IgD-negative memory B cell (primary cell): ENCODE measurements around the gene DLST. TPM values are rescaled to one million over a fixed set of nuclear protein-coding genes. Genes with fewer than 3 reads are reported as not detected.

Experiments used
- H3K27ac Mint-ChIP-seq, 3 donors: one replicate each; pipeline ENCODE4 v1.8.0; 2020 to 2022; ENCODE audit warnings: mild to moderate bottlenecking in 3 of 3, mixed read lengths in 3 of 3, moderate library complexity in 1 of 3
- H3K27me3 Mint-ChIP-seq: one replicate; pipeline ENCODE4 v1.8.0; 2021; ENCODE audit warnings: mixed read lengths
- H3K36me3 Mint-ChIP-seq: one replicate; pipeline ENCODE4 v1.8.0; 2020; ENCODE audit warnings: mild to moderate bottlenecking, mixed read lengths
- H3K4me1 Mint-ChIP-seq, 3 donors: one replicate each; pipeline ENCODE4 v1.8.0; 2020 to 2022; ENCODE audit warnings: mixed read lengths in 3 of 3, mild to moderate bottlenecking in 1 of 3
- H3K4me3 Mint-ChIP-seq, 4 donors: one replicate each; pipeline ENCODE4 v1.8.0; 2020 to 2022; ENCODE audit warnings: mild to moderate bottlenecking in 4 of 4, mixed read lengths in 4 of 4, moderate library complexity in 3 of 4
- H3K9me3 Mint-ChIP-seq, 3 donors: one replicate each; pipeline ENCODE4 v1.8.0; 2020 to 2021; ENCODE audit warnings: mixed read lengths in 3 of 3, mild to moderate bottlenecking in 1 of 3
- polyA plus RNA-seq: library from polyadenylated mRNA; unstranded; fragments of 300-500 nt; fragmentation: Illumina TruSeq; gene quantifications from one replicate; pipeline ENCODE4 v1.2.3, GENCODE V29; 2021

DLST gene
- polyA plus RNA-seq, 1 donor from 2014 or later, result 10.3 TPM

- Mint-ChIP-seq H3K27me3 (no peaks in the 10 kb centered on the region), H3K9me3 (no peaks in the 10 kb centered on the region), H3K27ac (peak overlapping the region in 2 of 3 donors; percentile 87 to 95), H3K4me1 (peaks cover 40 to 45% (median 42%) of the 10 kb centered on the region in 3 donors), H3K36me3 (no peaks in the 10 kb centered on the region), H3K4me3 (peak overlapping the region in 3 of 4 donors; percentile 50 to 93 (median 74))
Observed at GRCh38 chr14:74942608-74943007, 60.9 kb downstream of the DLST start.

- H3K36me3 Mint-ChIP-seq, result no peaks in the 10 kb centered on the region
- no peak overlapping the region for H3K4me3 Mint-ChIP-seq
- H3K4me1 Mint-ChIP-seq, result peaks cover 25 to 35% (median 35%) of the 10 kb centered on the region in 3 donors
- H3K27me3 Mint-ChIP-seq, result peaks cover 3% of the 10 kb centered on the region
- H3K9me3 Mint-ChIP-seq, result no peaks in the 10 kb centered on the region
- H3K27ac Mint-ChIP-seq, result no peak overlapping the region
Observed at GRCh38 chr14:74945261-74945851, 63.6 kb downstream of the DLST start.

DNA sequence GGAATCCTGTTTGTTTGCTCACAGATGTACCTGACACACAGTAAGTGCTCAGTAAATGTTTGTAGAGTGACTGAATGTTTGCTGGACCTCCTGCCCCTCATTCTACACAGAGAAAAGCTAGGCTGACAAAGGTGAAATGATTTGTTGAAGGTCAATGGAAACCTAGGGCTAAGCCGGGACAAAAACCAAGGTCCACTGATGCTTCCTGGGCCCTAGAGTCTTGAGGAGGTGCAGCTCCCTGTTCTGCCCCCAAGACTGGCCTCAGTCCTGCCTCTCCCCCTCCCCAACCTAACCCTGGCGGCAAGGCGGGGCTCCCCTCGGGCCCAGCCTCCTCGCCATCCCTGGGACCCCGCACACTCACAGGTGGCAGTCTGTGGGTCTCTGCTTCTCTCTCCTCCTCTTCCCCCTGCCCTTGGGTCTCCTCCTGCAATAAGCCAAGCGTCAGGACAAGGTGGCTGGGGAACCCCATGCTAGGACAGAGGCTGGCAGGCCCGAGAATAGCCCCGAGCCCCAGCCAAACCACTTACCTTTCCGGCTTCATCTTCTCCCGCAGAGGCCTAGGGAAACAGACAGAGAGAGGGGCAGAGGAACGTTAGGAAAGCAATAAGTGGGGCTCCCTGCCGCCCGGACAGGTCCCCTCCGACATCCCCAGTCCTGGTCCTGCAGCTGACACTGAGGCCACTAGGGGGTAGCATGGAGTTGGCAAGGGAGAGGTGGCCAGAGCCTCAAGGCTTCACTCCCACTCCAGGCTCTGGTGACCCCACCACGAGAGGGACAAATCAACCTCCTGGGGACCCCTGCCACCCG is 64.3 kb downstream of the DLST start:
- peaks cover 23 to 31% (median 30%) of the 10 kb centered on the region in 3 donors for H3K4me1 Mint-ChIP-seq
- H3K4me3 Mint-ChIP-seq, result peak overlapping the region in 3 of 4 donors; percentile 19 to 66 (median 58)
- H3K36me3 Mint-ChIP-seq, result no peaks in the 10 kb centered on the region
- peaks cover 3% of the 10 kb centered on the region for H3K27me3 Mint-ChIP-seq
- no peaks in the 10 kb centered on the region for H3K9me3 Mint-ChIP-seq
- H3K27ac Mint-ChIP-seq, result peak overlapping the region in 1 of 3 donors; percentile 72

- Mint-ChIP-seq H3K27me3 (peaks cover 6% of the 10 kb centered on the region), H3K4me3 (peak overlapping the region in 2 of 4 donors; percentile 3 to 19), H3K9me3 (no peaks in the 10 kb centered on the region), H3K27ac (peak overlapping the region in 1 of 3 donors; percentile 72), H3K36me3 (no peaks in the 10 kb centered on the region), H3K4me1 (peaks cover 18 to 24% (median 23%) of the 10 kb centered on the region in 3 donors)
Observed at GRCh38 chr14:74946659-74947281, 65.1 kb downstream of the DLST start.

GRCh38 chr14:74947353-74948227 is 65.9 kb downstream of the DLST start:
- H3K27ac Mint-ChIP-seq, result no peak overlapping the region
- peaks cover 16 to 17% (median 17%) of the 10 kb centered on the region in 3 donors for H3K4me1 Mint-ChIP-seq
- H3K27me3 Mint-ChIP-seq, result peaks cover 6% of the 10 kb centered on the region
- no peak overlapping the region for H3K4me3 Mint-ChIP-seq
- H3K36me3 Mint-ChIP-seq, result no peaks in the 10 kb centered on the region
- H3K9me3 Mint-ChIP-seq, result no peaks in the 10 kb centered on the region

GRCh38 chr14:74948228-74949175 is 66.8 kb downstream of the DLST start:
- Mint-ChIP-seq H3K27me3 (peaks cover 10% of the 10 kb centered on the region), H3K27ac (no peak overlapping the region), H3K4me1 (peaks cover 10 to 13% (median 11%) of the 10 kb centered on the region in 3 donors), H3K4me3 (no peak overlapping the region), H3K36me3 (peaks cover under 1% of the 10 kb centered on the region), H3K9me3 (no peaks in the 10 kb centered on the region)

DNA sequence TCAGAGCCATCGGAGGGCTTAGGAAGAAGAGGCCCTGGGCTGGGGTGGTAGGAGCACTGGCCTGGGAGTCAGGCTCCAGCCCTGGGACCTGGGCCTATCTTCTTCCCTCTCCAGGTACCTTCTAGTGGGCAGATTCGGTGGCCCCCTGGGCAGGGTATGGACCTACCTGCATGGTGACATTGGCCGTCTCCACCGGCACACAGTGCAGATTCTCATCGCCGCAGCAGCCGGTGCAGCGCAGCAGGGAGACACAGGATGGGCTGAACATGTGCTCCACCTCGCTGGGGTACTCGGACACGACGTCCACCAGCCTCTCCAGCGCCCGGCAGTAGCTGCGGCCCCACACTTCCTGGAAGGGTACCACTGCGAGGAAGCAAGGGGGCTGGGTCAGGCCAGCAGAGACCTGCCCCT is 67.5 kb downstream of the DLST start:
- Mint-ChIP-seq H3K4me1 (peaks cover 8 to 13% (median 10%) of the 10 kb centered on the region in 3 donors), H3K27ac (no peak overlapping the region), H3K36me3 (peaks cover 2% of the 10 kb centered on the region), H3K27me3 (peaks cover 11% of the 10 kb centered on the region), H3K4me3 (no peak overlapping the region), H3K9me3 (no peaks in the 10 kb centered on the region)

DNA sequence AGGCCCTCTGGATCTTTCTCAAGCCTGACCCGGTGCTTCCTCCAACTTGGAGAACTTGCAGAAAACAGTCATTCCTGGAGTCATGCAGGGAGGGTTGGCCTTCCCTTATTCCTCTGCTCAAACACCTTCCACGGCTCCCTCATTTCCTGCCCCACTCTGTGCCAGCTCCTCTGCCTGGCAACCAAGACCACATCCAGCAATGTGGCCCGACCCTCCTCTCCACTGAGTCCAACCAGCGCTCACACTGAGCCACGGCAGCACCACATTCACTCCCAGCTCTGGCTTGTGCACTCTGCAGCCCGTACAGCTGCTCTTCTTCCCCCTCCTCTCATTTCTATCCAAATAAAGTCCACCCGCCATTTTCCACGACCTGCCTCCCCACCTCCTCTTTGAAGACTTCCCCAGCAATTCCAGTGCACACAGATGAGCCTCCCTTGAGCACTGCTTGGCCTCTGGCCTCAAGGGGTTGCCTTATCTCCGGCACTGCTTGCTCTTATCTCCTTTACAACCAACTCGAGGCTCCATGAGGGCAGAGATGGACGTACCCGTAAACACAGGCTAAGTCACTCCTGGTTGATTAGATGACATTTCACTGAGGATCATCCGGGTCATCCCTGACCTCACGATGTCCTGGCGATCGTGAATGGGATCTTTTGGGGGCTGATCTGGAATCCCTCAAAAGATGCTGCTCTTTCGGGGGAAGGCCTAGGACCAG is 68.3 kb downstream of the DLST start:
- peak overlapping the region in 1 of 3 donors; percentile 48 for H3K27ac Mint-ChIP-seq
- peaks cover 2% of the 10 kb centered on the region for H3K36me3 Mint-ChIP-seq
- peaks cover 8 to 13% (median 10%) of the 10 kb centered on the region in 3 donors for H3K4me1 Mint-ChIP-seq
- H3K9me3 Mint-ChIP-seq, result no peaks in the 10 kb centered on the region
- H3K27me3 Mint-ChIP-seq, result peaks cover 11% of the 10 kb centered on the region
- H3K4me3 Mint-ChIP-seq, result no peak overlapping the region

- H3K9me3 Mint-ChIP-seq, result no peaks in the 10 kb centered on the region
- H3K36me3 Mint-ChIP-seq, result peaks cover 2% of the 10 kb centered on the region
- H3K27me3 Mint-ChIP-seq, result peaks cover 11% of the 10 kb centered on the region
- no peak overlapping the region for H3K27ac Mint-ChIP-seq
- H3K4me3 Mint-ChIP-seq, result no peak overlapping the region
- H3K4me1 Mint-ChIP-seq, result peaks cover 8 to 13% (median 10%) of the 10 kb centered on the region in 3 donors
Observed at GRCh38 chr14:74950795-74951442, 69.2 kb downstream of the DLST start.

DNA sequence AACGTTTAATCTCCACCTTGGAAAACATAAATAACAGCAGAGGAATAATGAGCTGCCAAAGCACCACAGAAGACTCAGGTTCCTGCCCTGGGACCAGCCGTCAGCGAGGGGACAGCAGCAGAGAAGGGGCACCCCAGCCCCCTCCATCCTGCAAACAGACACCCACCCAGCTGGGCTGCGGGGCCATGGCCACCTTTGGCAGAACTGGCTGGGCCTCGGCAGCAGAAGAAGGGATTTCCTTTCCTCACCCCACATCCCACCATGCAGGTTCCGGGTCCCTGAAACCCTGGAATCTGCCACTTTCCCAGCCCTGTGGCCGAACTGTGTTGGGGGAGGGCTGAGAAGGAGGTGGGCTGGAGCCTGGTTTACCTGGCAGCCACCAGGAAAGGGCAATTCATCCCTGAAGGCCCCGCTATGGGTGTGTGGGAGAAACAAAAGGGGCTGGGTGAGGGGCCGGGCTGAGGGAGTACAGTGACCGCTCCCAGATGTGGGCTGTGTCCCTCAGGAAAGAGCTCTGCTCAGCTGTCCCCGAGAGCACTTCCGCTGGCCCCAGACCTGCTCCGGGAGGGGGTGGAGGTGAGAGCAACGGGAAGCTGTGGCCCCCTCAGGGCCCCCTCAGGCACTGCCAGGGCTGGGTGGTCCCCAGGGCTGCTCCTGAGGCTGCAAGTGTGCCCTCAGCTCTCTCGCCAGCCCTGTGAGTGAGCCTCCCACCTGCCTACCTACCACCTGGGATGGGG is 69.9 kb downstream of the DLST start:
- H3K27ac Mint-ChIP-seq, result no peak overlapping the region
- H3K36me3 Mint-ChIP-seq, result peaks cover 2% of the 10 kb centered on the region
- H3K4me1 Mint-ChIP-seq, result peaks cover 2 to 11% (median 5%) of the 10 kb centered on the region in 3 donors
- no peaks in the 10 kb centered on the region for H3K9me3 Mint-ChIP-seq
- H3K4me3 Mint-ChIP-seq, result no peak overlapping the region
- peaks cover 12% of the 10 kb centered on the region for H3K27me3 Mint-ChIP-seq

- Mint-ChIP-seq H3K9me3 (no peaks in the 10 kb centered on the region), H3K27ac (no peak overlapping the region), H3K4me1 (peaks cover 0 to 6% (median 0%) of the 10 kb centered on the region in 3 donors), H3K36me3 (peaks cover 2% of the 10 kb centered on the region), H3K4me3 (no peak overlapping the region), H3K27me3 (peaks cover 12% of the 10 kb centered on the region)
Observed at GRCh38 chr14:74952180-74952665, 70.5 kb downstream of the DLST start.
